ENCODE data around the gene YAP1.

Gene YAP1

GRCh38 chr11:102192349-102193066, 82.3 kb downstream of the YAP1 start:
- no peak for DNase-seq (ENCODE audit: low read depth, low spot score)
- TF ChIP-seq CTCF (IDR thresholded peaks at IDR 0.05; ENCODE audit: low read depth, low read length) = no peak
- no peak overlapping the region for H3K4me3 ChIP-seq (ENCODE audit: low read depth, low read length)
- in situ Hi-C loops (cut with HindIII; ENCODE audit: low sequenced_read_pairs) = no loop called here

GRCh38 chr11:102194257-102194656, 84.0 kb downstream of the YAP1 start:
- in situ Hi-C loops (cut with HindIII; ENCODE audit: low sequenced_read_pairs) = no loop called here
- H3K4me3 ChIP-seq (ENCODE audit: low read depth, low read length) = no peak overlapping the region
- no peak for TF ChIP-seq CTCF (IDR thresholded peaks at IDR 0.05; ENCODE audit: low read depth, low read length)
- DNase-seq (ENCODE audit: low read depth, low spot score) = no peak

- H3K4me3 ChIP-seq (ENCODE audit: low read depth, low read length) = no peak overlapping the region
- in situ Hi-C loops (cut with HindIII; ENCODE audit: low sequenced_read_pairs) = no loop called here
- no peak for DNase-seq (ENCODE audit: low read depth, low spot score)
- TF ChIP-seq CTCF (IDR thresholded peaks at IDR 0.05; ENCODE audit: low read depth, low read length) = no peak
Measured at GRCh38 chr11:102194990-102195389, 84.7 kb downstream of the YAP1 start.

GRCh38 chr11:102196351-102196750, 86.1 kb downstream of the YAP1 start:
- no peak for TF ChIP-seq CTCF (IDR thresholded peaks at IDR 0.05; ENCODE audit: low read depth, low read length)
- H3K4me3 ChIP-seq (ENCODE audit: low read depth, low read length) = no peak overlapping the region
- in situ Hi-C loops (cut with HindIII; ENCODE audit: low sequenced_read_pairs) = no loop called here
- DNase-seq (ENCODE audit: low read depth, low spot score) = no peak

GRCh38 chr11:102196816-102197215, 86.6 kb downstream of the YAP1 start:
- no peak overlapping the region for H3K4me3 ChIP-seq (ENCODE audit: low read depth, low read length)
- in situ Hi-C loops (cut with HindIII; ENCODE audit: low sequenced_read_pairs) = no loop called here
- TF ChIP-seq CTCF (IDR thresholded peaks at IDR 0.05; ENCODE audit: low read depth, low read length) = no peak
- DNase-seq (ENCODE audit: low read depth, low spot score) = no peak

- no peak overlapping the region for H3K4me3 ChIP-seq (ENCODE audit: low read depth, low read length)
- in situ Hi-C loops (cut with HindIII; ENCODE audit: low sequenced_read_pairs) = no loop called here
- TF ChIP-seq CTCF (IDR thresholded peaks at IDR 0.05; ENCODE audit: low read depth, low read length) = no peak
- DNase-seq (ENCODE audit: low read depth, low spot score) = peak; percentile 46
Measured at GRCh38 chr11:102197670-102198139, 87.5 kb downstream of the YAP1 start.
